Measurements from ENCODE around the gene UBE2V1.

- TF ChIP-seq CTCF (IDR thresholded peaks at IDR 0.05; ENCODE audit: low read depth, low read length): no peak
- TF ChIP-seq EZH2phosphoT487 (IDR thresholded peaks at IDR 0.05; ENCODE audit: low read depth): no peak
These were observed 23.2 kb downstream of the UBE2V1 start for GRCh38 chr20:50089787-50090177.
